GM18517 (cell line): Measurements from ENCODE around the gene PIP5K1A.
"Not testable (repeated sequence)": the region's sequence is repeated elsewhere in the genome, so short reads cannot be mapped to it uniquely, and the experiment has no call there.

ENCODE experiments used
- ATAC-seq: cut with Tn5 transposase; IDR thresholded peaks from one replicate; pipeline ENCODE4 v1.9.1; 2021; ENCODE audit warnings: mild to moderate bottlenecking, moderate library complexity; ENCODE audit not compliant: unreplicated experiment

Gene PIP5K1A

GRCh38 chr1:151189637-151190445 is 8.5 kb upstream of the PIP5K1A start, which contains the start of gene VPS72:
Gene VPS72 (minus strand): TSS chr1:151190197. CDS start chr1:151190121, 76 bp downstream.
- peak; percentile 87 for ATAC-seq

- no peak for ATAC-seq
Measured at GRCh38 chr1:151192047-151192446, 6.3 kb upstream of the PIP5K1A start.

GRCh38 chr1:151193304-151193703 is 5.0 kb upstream of the PIP5K1A start:
- ATAC-seq = no peak

GRCh38 chr1:151193856-151194255 is 4.5 kb upstream of the PIP5K1A start:
- no peak for ATAC-seq

- ATAC-seq = not testable (repeated sequence)
Measured at GRCh38 chr1:151194894-151195594, 3.3 kb upstream of the PIP5K1A start.

- no peak for ATAC-seq
Measured at GRCh38 chr1:151196292-151196800, 2.0 kb upstream of the PIP5K1A start.

- no peak for ATAC-seq
Measured at GRCh38 chr1:151197863-151198253, 494 bp upstream of the PIP5K1A start.

- ATAC-seq = no peak
Measured at GRCh38 chr1:151199873-151200581, 1.7 kb downstream of the PIP5K1A start.

GRCh38 chr1:151205381-151205965 is 7.1 kb downstream of the PIP5K1A start:
- ATAC-seq = not testable (repeated sequence)

GRCh38 chr1:151210830-151211229 is 12.5 kb downstream of the PIP5K1A start:
- ATAC-seq = no peak

GRCh38 chr1:151211972-151212705 is 13.8 kb downstream of the PIP5K1A start:
- ATAC-seq = no peak

- ATAC-seq = no peak
Measured at GRCh38 chr1:151213560-151213959, 15.2 kb downstream of the PIP5K1A start.

GRCh38 chr1:151221616-151222015 is 23.3 kb downstream of the PIP5K1A start:
- ATAC-seq = no peak

GRCh38 chr1:151222130-151222529 is 23.8 kb downstream of the PIP5K1A start:
- no peak for ATAC-seq

GRCh38 chr1:151235235-151235634 is 36.9 kb downstream of the PIP5K1A start:
- ATAC-seq = no peak

GRCh38 chr1:151237678-151238466 is 39.5 kb downstream of the PIP5K1A start:
- ATAC-seq = no peak

- no peak for ATAC-seq
Measured at GRCh38 chr1:151238467-151238739, 40.1 kb downstream of the PIP5K1A start.

- no peak for ATAC-seq
Measured at GRCh38 chr1:151242442-151242841, 44.1 kb downstream of the PIP5K1A start.

- no peak for ATAC-seq
Measured at GRCh38 chr1:151243683-151244216, 45.4 kb downstream of the PIP5K1A start.
